ENCODE data around the gene RAD9A.

RAD9A gene

GRCh38 chr11:67442504-67443404 is 51.0 kb downstream of the RAD9A start:
- no peak for DNase-seq

DNA sequence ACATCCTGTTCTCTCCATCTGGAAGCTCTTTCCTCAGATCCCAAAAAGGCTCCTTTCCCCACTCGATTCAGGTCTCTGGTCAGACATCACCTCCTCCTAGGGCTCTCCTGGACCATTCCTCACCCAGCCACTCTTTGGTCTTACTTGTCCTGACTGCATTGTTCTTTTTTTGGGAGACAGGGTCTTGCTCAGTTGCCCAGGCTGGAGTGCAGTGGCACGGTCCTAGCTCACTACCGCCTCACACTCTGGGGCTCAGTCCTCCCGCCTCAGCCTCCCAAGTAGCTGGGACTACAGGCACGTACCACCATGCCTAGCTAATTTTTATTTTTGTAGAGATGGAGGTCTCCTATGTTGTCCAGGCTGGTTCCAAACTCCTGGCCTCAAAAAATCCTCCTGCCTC is 53.7 kb downstream of the RAD9A start:
- no peak for DNase-seq

All from CD4-positive, alpha-beta T cell treated with Interleukin-1 beta for 1 hour (primary cell).